Transverse colon (tissue), 3 donors: Measurements from ENCODE around the gene MAST4.

Experiments
- CTCF ChIP-seq, 5 experiments: fragments of 200-600 bp in 3 of 5; fragments of 450-650 bp in 2 of 5; sonication (generic) in 3 of 5; IDR thresholded peaks; 1 replicate in 2 of 5; 2 replicates in 3 of 5; pipeline ENCODE4 v1.5.1; 2016 to 2017; ENCODE audit warnings: antibody characterized with exemption in 5 of 5, inconsistent platforms in 3 of 5, mild to moderate bottlenecking in 2 of 5, moderate library complexity in 1 of 5
- EP300 ChIP-seq: sonication (generic); formaldehyde crosslinking; IDR thresholded peaks from one replicate; pipeline ENCODE4 v1.6.1; 2017; ENCODE audit warnings: antibody characterized with exemption, low read depth
- POLR2A ChIP-seq: fragments of 450-650 bp; IDR thresholded peaks from one replicate; pipeline ENCODE4 v1.6.1; 2016; ENCODE audit warnings: antibody characterized with exemption, mild to moderate bottlenecking, moderate library complexity

- TF ChIP-seq CTCF (IDR thresholded peaks at IDR 0.05): no peak
- no peak for TF ChIP-seq POLR2A
- TF ChIP-seq EP300: no peak
Observed at GRCh38 chr5:66872736-66873331, 276.6 kb downstream of the MAST4 start.
